ENCODE results near the gene NMNAT1.

Gene NMNAT1

DNA sequence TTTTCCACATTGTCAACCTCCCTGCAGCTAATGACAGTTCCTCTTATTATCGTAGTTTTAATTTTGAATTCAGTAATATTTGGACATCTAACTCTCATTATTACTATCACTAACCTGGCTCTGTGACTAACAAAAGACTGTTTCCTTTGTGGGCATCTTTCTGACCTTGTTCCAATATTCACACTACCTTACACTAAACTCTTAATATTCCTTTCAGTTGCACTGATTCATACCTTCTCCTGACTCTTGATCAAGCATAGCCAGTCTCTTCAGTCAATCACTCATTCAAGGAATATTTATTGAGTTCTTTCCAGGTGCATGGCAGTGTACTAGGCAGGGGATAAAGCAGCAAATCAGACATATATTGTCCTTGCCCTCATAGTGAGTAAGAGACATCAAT, 25.4 kb upstream of the NMNAT1 start:
- TF ChIP-seq, protein P1, sequence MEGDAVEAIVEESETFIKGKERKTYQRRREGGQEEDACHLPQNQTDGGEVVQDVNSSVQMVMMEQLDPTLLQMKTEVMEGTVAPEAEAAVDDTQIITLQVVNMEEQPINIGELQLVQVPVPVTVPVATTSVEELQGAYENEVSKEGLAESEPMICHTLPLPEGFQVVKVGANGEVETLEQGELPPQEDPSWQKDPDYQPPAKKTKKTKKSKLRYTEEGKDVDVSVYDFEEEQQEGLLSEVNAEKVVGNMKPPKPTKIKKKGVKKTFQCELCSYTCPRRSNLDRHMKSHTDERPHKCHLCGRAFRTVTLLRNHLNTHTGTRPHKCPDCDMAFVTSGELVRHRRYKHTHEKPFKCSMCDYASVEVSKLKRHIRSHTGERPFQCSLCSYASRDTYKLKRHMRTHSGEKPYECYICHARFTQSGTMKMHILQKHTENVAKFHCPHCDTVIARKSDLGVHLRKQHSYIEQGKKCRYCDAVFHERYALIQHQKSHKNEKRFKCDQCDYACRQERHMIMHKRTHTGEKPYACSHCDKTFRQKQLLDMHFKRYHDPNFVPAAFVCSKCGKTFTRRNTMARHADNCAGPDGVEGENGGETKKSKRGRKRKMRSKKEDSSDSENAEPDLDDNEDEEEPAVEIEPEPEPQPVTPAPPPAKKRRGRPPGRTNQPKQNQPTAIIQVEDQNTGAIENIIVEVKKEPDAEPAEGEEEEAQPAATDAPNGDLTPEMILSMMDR (conservative IDR thresholded peaks at IDR 0.05; ENCODE audit: control insufficient read depth, insufficient read depth, low read depth, low read length) = no peak
- no peak for DNase-seq (ENCODE audit: low read depth)
- H3K4me3 ChIP-seq (ENCODE audit: control insufficient read depth, low read depth, low read length) = no peak overlapping the region

DNA sequence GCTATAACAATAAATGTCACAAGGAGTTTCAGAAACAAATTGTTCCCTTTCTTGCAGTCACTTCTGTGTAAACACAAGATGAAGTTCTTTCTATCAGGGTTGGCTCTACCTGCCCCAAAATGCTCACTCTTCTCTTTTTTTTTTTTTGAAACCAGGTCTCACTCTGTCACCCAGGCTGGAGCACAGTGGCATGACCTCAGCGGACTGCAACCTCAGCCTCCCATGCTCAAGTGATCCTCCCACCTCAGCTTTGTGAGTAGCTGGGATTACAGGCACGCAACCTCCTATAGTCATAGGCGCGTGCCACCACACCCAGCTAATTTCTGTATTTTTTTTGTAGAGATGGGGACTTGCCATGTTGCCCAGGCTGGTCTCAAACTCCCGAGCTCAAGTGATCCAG, 22.7 kb upstream of the NMNAT1 start:
- TF ChIP-seq, protein P1 (conservative IDR thresholded peaks at IDR 0.05; ENCODE audit: control insufficient read depth, insufficient read depth, low read depth, low read length) = no peak
- no peak for DNase-seq (ENCODE audit: low read depth)
- H3K4me3 ChIP-seq (ENCODE audit: control insufficient read depth, low read depth, low read length) = no peak overlapping the region

DNA sequence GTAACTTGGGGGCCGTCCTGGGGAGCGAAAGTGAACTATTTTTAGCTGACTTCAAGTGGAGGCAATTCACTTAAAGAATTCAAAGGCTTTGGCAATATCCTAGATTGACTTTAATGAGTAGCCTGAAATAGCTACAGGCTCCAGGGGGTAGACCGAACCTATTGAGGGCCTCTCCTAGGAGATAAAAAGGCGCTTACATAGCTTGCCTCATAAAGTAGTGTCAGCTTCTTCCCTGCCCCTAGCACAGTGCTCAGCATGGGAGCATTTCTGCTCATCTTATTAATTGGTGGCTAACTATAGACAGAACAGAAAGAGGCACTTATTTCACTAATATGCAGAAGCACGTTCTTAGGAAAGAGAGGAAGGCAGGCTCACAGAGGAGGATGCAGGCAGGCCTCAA, 20.9 kb upstream of the NMNAT1 start:
- TF ChIP-seq, protein P1 (conservative IDR thresholded peaks at IDR 0.05; ENCODE audit: control insufficient read depth, insufficient read depth, low read depth, low read length) = no peak
- no peak overlapping the region for H3K4me3 ChIP-seq (ENCODE audit: control insufficient read depth, low read depth, low read length)
- no peak for DNase-seq (ENCODE audit: low read depth)

DNA sequence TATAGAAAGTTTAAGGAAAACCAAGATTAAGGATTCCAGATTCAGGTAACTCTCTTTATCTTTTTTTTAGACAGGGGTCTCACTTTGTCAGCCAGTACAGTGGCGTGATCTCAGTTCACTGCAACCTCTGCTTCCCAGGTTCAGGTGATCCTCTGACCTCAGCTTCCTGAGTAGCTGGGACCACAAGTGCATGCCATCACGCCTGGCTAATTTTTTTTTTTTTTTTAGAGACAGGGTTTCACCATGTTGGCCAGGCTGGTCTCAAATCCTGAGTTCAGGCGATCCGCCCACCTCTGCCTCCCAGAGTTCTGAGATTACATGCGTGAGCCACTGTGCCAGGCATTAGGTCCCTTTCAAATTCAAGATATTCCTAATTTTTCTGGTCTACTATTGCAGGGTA, 16.0 kb upstream of the NMNAT1 start:
- TF ChIP-seq, protein P1 (conservative IDR thresholded peaks at IDR 0.05; ENCODE audit: control insufficient read depth, insufficient read depth, low read depth, low read length) = no peak
- no peak for DNase-seq (ENCODE audit: low read depth)

DNA sequence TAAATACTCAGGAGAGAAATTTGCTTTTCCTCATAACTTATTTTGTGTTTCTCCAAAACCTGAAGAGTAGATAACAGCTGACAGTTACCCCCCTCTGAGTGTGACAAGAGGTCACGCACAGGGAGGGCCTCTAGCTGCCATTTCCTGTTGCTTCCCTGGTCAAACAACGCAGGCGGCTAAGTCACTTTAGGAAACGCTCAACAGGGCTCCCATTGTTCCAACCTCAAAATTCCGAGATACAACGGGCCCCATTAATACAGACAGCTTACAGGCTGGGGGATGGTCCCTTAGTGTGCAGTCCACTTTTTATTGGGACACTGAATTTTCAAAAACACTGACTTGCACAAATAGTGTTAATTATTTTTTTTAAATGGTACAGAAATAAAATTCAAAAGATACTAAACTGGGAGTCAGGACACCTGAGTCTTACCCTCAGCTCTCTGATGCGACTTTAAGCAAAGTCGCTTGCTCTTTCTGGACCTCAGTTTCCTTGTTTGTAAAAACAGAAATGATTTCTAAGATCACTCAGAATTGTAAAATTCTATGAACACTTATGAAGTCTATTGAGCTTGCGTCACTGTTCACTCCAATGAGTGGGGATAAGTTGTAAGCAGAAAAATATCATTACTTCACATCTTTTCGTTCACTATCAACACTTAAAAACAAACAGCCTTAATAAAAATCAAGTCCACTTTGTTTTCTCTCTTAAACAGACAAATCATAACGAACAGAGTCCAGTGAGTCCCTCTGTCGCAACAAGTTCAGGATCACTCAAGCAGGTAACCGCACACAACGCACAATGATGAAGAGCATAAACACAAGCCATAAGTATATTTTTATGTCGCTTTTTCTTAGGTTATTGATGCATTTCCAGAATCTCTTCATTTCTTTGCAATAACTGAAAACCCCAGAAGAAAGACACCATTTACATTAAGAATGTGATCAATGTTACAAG, 13.6 kb upstream of the NMNAT1 start:
- H3K4me3 ChIP-seq (ENCODE audit: control insufficient read depth, low read depth, low read length) = no peak overlapping the region
- DNase-seq (ENCODE audit: low read depth) = no peak
- TF ChIP-seq, protein P1 (conservative IDR thresholded peaks at IDR 0.05; ENCODE audit: control insufficient read depth, insufficient read depth, low read depth, low read length) = no peak

More for the DNA sequence above, 16.0 kb upstream of the NMNAT1 start:
- no peak overlapping the region for H3K4me3 ChIP-seq (ENCODE audit: control insufficient read depth, low read depth, low read length)

DNA sequence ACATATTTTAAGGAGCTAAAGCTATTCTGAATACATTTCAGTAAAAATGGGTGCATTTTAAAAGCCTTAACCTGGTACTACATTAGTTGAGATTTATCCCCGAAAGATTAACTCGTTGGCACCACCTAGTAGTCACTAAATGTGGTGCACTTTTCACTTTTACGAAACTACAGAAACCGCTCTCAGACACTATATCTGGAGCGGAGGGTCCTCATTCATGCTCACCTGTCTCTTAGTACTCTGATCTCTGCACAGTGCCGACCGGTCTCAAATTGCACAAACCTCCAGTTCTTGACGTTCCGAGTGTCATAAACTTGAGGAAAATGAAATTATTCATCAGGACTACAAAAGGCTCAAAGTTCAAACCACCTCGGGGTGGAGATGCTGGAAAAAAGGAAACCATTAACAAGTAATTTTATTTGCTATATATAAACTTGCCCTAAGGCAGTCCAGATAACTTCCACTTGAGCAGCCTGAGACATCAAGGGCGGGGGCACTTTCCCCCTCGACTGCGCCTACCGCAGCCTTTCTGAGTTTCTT, 806 bp upstream of the NMNAT1 start:
- TF ChIP-seq, protein P1 (conservative IDR thresholded peaks at IDR 0.05; ENCODE audit: control insufficient read depth, insufficient read depth, low read depth, low read length) = peak; percentile 65
- DNase-seq (ENCODE audit: low read depth) = peak; percentile 72
- peak overlapping the region; percentile 67 for H3K4me3 ChIP-seq (ENCODE audit: control insufficient read depth, low read depth, low read length)
